ENCODE data around the gene POMGNT2.

DNA sequence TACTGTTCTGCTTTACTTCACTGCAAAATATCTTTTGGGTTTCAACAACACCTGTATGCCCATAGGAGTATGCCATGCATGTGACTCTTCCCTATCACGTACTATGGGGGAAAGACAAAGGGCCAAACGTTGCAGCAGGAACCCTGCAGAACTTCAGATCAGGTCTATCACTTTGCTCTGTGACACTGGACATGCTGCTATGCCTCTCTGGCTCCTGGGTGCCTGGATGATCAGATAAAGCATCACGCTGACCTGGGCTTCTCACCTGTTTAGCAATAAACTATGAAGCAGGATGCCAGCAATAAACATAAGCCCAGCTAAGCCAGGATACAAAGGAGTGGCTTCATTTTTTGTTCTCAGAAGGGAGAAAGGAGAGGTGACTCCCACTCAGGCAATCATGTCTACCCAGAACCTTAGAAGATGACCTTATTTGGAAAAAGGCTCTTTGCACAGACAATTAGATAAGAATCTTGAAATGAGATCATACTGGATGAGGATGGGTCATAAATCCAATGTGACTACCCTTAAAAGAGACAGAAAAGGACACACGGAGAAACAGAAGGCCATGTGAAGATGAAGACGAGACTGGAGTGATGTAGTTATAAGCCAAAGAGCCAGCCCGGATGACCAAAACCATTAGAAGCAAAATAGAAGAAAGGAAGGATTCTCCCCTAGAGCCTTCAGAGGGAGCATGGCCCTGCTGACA lies 19.3 kb downstream of the POMGNT2 start:
- TF ChIP-seq, protein P1, sequence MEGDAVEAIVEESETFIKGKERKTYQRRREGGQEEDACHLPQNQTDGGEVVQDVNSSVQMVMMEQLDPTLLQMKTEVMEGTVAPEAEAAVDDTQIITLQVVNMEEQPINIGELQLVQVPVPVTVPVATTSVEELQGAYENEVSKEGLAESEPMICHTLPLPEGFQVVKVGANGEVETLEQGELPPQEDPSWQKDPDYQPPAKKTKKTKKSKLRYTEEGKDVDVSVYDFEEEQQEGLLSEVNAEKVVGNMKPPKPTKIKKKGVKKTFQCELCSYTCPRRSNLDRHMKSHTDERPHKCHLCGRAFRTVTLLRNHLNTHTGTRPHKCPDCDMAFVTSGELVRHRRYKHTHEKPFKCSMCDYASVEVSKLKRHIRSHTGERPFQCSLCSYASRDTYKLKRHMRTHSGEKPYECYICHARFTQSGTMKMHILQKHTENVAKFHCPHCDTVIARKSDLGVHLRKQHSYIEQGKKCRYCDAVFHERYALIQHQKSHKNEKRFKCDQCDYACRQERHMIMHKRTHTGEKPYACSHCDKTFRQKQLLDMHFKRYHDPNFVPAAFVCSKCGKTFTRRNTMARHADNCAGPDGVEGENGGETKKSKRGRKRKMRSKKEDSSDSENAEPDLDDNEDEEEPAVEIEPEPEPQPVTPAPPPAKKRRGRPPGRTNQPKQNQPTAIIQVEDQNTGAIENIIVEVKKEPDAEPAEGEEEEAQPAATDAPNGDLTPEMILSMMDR (IDR thresholded peaks at IDR 0.05) = no peak
- no peak for TF ChIP-seq EZH2 (IDR thresholded peaks at IDR 0.05; ENCODE audit: borderline replicate concordance, insufficient read depth, low read depth, low read length, poor library complexity, severe bottlenecking)
